Activated CD4-positive, alpha-beta memory T cell treated with anti-CD3 and anti-CD28 coated beads, Interleukin-2, amount 10 ng/mL, durations not matched to agents 7 days and 5 days (primary cell): ENCODE results near the gene CD247. TPM values are rescaled to one million over a fixed set of nuclear protein-coding genes. Genes with fewer than 3 reads are reported as not detected.
"Not testable (repeated sequence)": the region's sequence is repeated elsewhere in the genome, so short reads cannot be mapped to it uniquely, and the experiment has no call there.

Source experiments
- CTCF ChIA-PET: fragments of 350-600 bp; sonication (Branson Sonifier 250); formaldehyde crosslinking; loops from one replicate; lab custom pipeline; 2021; ENCODE audit warnings: antibody characterized with exemption, inconsistent platforms; lab: Charles Lee
- POLR2A ChIA-PET: fragments of 350-600 bp; sonication (Branson Sonifier 250); formaldehyde crosslinking; loops from one replicate; lab custom pipeline; 2021; ENCODE audit warnings: antibody characterized with exemption; lab: Charles Lee
- DNase-seq: peaks from one replicate; pipeline ENCODE4 v3.0.0-alpha.2; 2020
- H3K27ac Mint-ChIP-seq: one replicate; pipeline ENCODE4 v1.8.0; 2021; ENCODE audit warnings: mild to moderate bottlenecking, mixed read lengths
- H3K27me3 Mint-ChIP-seq: one replicate; pipeline ENCODE4 v1.8.0; 2021; ENCODE audit warnings: mixed read lengths
- H3K36me3 Mint-ChIP-seq: one replicate; pipeline ENCODE4 v1.8.0; 2021; ENCODE audit warnings: low read depth, mixed read lengths
- H3K4me1 Mint-ChIP-seq: one replicate; pipeline ENCODE4 v1.8.0; 2021; ENCODE audit warnings: mixed read lengths
- H3K4me3 Mint-ChIP-seq: one replicate; pipeline ENCODE4 v1.8.0; 2021; ENCODE audit warnings: mild to moderate bottlenecking, mixed read lengths
- H3K9me3 Mint-ChIP-seq: one replicate; pipeline ENCODE4 v1.8.0; 2021; ENCODE audit warnings: mixed read lengths
- total RNA-seq, 2 experiments: library from RNA; stranded (reverse); gene quantifications; one replicate each; pipeline ENCODE4 v1.2.3, GENCODE V29; 2021

CD247 gene
- 100 to 1,000 TPM; 239 to 242 TPM for total RNA-seq

DNA sequence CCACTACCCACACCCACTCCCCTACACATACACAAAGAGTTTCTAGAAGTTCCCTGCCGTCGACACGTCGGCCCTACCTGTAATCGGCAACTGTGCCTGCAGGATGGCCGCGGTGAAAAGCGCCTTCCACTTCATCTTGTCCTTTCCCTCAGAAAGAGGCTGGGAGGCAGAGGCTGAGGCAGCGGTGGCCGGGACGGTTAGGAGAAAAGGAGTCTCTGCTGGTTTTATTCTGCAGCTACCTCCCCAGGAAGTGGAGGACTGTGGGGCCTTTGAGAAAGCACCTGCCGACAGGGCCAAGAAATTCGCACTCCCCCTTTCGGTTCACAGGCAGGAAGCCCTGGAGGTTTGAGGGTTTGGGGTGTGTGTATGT is at the start of gene CD247:
Gene CD247 (minus strand): TSS at position 199 of the 370 bp plus-strand sequence. CDS start 64 bp downstream, at position 135.
- Mint-ChIP-seq H3K27ac (peak within 1 kb of the TSS; percentile 99), H3K36me3 (peaks cover 50% of the 10 kb centered on the region), H3K4me3 (peak within 1 kb of the TSS; percentile 99), H3K27me3 (peaks cover 11% of the 10 kb centered on the region), H3K4me1 (peaks cover 41% of the 10 kb centered on the region), H3K9me3 (no peaks in the 10 kb centered on the region)
- peak; percentile 84 for DNase-seq
- ChIA-PET POLR2A (interaction anchor here (0.8 to 6.1 kb wide), 27 partner anchors 9 to 643 kb away, joined by 3 to 149 read pairs (median 10); partner anchors contain the start of genes POU2F1 and TADA1), CTCF (interaction anchor here (0.5 to 6.6 kb wide), 31 partner anchors 10 to 612 kb away, joined by 3 to 84 read pairs (median 5); partner anchors contain the start of genes CREG1 and POU2F1)

DNA sequence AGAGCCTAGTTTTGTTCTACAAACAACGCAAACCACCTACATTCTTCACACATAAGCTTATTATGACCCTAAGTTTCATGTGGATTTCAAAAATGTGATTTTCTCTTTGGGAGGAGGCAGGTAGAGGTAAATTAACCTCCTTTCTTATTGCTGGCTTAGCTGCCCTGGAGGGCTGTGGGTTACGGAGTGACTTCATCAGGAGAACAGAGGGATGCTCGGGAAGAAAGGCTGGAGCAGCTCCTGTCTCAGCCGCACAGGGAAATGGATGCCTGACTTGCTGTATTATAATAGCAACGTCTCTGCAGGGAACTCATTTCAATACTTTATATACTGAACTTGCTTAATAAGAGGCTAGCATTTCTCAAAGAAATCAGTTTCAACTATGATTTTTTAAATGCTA is 49.3 kb upstream of the CD247 start:
- Mint-ChIP-seq H3K27ac (no peak overlapping the region), H3K27me3 (peaks cover 10% of the 10 kb centered on the region), H3K9me3 (peaks cover 3% of the 10 kb centered on the region), H3K36me3 (no peaks in the 10 kb centered on the region), H3K4me3 (no peak overlapping the region), H3K4me1 (peaks cover 6% of the 10 kb centered on the region)
- CTCF ChIA-PET = interaction anchor here (1.4 kb wide), 1 partner anchor 12 kb away, joined by 4 read pairs; no protein-coding TSS in a partner anchor
- no peak for DNase-seq
- POLR2A ChIA-PET = no interaction called here

DNA sequence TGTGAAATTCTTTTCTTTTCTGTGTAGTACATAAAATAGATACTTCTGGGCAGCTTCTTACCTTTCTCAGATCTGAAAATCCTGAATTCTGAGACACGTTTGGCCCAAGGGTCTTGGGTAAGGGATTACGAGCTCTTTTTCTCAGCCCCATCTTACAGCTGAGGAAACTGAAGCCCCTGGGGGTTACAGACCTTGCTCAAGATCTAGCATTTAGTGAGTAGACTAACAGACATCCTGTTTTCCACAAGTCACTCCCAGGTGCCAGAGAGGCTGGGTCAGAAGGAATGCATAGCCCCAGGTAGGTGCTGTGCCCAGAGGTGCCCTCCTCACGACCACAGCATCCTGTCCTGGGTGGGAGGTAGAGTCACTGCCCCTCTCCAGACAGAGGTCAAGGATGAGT is 48.4 kb upstream of the CD247 start:
- Mint-ChIP-seq H3K27me3 (peaks cover 10% of the 10 kb centered on the region), H3K9me3 (peaks cover 3% of the 10 kb centered on the region), H3K4me3 (no peak overlapping the region), H3K36me3 (no peaks in the 10 kb centered on the region), H3K27ac (no peak overlapping the region), H3K4me1 (peaks cover 6% of the 10 kb centered on the region)
- no peak for DNase-seq
- POLR2A ChIA-PET = no interaction called here
- CTCF ChIA-PET = interaction anchor here (1.4 kb wide), 1 partner anchor 11 kb away, joined by 4 read pairs; no protein-coding TSS in a partner anchor

DNA sequence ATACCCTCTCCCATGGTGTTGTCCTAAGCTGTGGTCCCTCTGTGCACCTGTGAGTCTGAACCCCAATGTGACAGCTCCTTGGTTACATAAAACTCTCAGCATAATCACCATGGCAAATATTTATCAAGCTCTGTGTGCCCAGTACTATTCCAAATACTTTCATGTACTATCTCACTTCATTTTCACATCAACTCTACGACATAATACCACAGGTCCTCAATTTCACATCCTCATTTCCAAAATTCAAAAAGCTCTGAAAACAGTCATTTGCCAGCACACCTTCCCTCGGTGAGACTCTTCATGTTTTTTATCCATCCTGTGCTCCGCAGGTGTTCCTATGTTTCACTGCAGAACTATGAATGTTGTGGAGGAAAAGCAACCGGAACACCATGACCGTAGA is 47.6 kb upstream of the CD247 start:
- no peak overlapping the region for H3K27ac Mint-ChIP-seq
- POLR2A ChIA-PET = interaction anchor here (0.6 kb wide), 1 partner anchor 12 kb away, joined by 3 read pairs; the partner anchor contains the start of gene CREG1
- CTCF ChIA-PET = interaction anchor here (1.1 to 2.1 kb wide), 2 partner anchors 12 to 34 kb away, joined by 3 to 12 read pairs; partner anchors contain the start of gene CREG1
- H3K9me3 Mint-ChIP-seq = peaks cover 3% of the 10 kb centered on the region
- H3K4me3 Mint-ChIP-seq = no peak overlapping the region
- H3K4me1 Mint-ChIP-seq = peaks cover 6% of the 10 kb centered on the region
- peaks cover 8% of the 10 kb centered on the region for H3K27me3 Mint-ChIP-seq
- no peaks in the 10 kb centered on the region for H3K36me3 Mint-ChIP-seq
- no peak for DNase-seq

DNA sequence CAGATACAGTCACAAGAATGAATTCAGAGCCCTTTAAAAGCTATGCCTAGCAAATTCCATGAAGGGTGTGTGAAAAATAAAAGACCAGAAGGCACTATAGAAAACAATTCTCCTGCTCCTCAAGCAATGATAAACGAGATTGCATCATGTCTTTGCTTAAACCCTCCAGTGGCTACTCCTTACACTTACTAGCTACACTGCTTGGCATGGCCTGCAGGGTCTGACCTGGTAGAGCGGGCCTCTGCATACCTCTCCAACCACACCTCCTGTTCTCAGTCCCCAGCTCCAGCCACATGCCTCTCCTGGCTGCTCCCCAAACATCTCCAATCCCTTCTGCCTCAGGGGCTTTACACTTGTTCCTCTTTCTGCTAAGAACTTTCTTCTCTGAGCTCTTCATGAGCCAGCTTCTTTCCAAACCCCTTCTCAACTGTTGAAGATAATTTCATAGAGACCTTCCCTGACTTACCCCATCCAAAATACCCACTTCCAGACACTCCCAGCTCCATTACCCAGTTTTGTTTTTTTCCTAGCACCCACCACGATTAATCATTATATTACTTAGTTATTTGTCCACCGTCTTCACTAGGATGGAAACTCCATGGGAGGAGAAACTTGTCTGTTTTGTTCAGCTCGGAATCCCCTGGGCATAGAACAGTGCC is 46.4 kb upstream of the CD247 start:
- Mint-ChIP-seq H3K27ac (no peak overlapping the region), H3K4me3 (no peak overlapping the region), H3K9me3 (no peaks in the 10 kb centered on the region), H3K36me3 (no peaks in the 10 kb centered on the region), H3K27me3 (peaks cover 3% of the 10 kb centered on the region), H3K4me1 (peaks cover 6% of the 10 kb centered on the region)
- DNase-seq = no peak
- CTCF ChIA-PET = interaction anchor here (0.9 to 2.1 kb wide), 5 partner anchors 9 to 506 kb away, joined by 3 to 12 read pairs (median 6); partner anchors contain the start of gene CREG1
- POLR2A ChIA-PET = no interaction called here

DNA sequence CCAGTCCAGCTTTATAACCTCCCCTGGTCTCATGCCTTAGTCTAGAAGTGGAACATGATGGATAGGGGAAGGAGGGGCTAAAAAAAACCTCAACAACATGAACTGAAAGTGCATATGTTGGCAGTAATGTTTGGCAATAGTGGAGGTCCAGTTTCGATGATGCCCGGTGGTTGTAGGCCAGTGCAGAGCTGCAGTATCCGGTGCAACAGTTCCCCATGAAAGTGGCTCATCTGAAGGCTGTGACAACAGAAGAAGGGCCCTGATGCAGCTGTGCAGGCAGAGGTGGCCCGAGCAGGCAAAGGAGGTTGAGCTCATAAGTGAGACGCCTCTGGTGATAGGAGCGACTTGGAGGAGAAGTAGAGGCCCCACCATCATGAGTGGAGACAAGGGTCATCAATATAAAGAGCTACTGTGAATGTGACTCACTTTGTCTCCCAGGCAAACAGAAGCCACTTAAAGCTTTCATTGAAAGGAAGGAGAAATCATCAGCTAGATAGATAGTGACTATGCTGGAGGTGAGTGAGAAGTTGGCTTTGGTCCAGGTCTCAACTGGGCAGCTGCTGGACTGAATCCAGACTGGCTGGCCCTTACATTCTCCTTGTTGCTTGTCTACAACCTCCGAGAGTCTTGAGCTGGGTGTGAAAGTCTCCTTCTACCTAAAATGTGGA is 45.4 kb upstream of the CD247 start:
- Mint-ChIP-seq H3K36me3 (no peaks in the 10 kb centered on the region), H3K27ac (no peak overlapping the region), H3K27me3 (peaks cover 6% of the 10 kb centered on the region), H3K9me3 (no peaks in the 10 kb centered on the region), H3K4me1 (peaks cover 6% of the 10 kb centered on the region), H3K4me3 (no peak overlapping the region)
- POLR2A ChIA-PET = interaction anchor here (0.5 kb wide), 1 partner anchor 697 kb away, joined by 3 read pairs; no protein-coding TSS in a partner anchor
- no peak for DNase-seq
- CTCF ChIA-PET = interaction anchor here (0.8 to 2.1 kb wide), 5 partner anchors 8 to 505 kb away, joined by 3 to 12 read pairs (median 4); partner anchors contain the start of gene CREG1

DNA sequence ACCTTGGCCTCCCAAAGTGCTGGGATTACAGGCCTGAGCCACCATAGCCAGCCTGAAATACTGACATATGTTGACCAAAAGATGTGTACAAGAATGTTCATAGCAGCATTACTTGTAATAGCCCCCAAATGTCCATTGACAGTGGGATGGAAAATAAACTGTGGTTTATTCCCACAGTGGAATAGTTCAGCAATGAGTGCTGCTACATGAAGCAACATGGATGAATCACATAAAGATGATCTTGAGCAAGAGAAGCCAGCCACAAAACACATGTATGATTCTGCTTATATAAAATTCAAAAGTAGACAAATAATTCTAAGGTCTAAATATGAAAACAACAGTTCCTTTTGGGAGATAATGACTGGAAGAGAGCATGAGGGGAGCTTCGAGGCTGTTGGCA is 44.4 kb upstream of the CD247 start:
- Mint-ChIP-seq H3K27me3 (peaks cover 8% of the 10 kb centered on the region), H3K9me3 (no peaks in the 10 kb centered on the region), H3K4me1 (peaks cover 6% of the 10 kb centered on the region), H3K27ac (no peak overlapping the region), H3K4me3 (no peak overlapping the region), H3K36me3 (no peaks in the 10 kb centered on the region)
- DNase-seq = no peak
- POLR2A ChIA-PET = no interaction called here
- CTCF ChIA-PET = no interaction called here

DNA sequence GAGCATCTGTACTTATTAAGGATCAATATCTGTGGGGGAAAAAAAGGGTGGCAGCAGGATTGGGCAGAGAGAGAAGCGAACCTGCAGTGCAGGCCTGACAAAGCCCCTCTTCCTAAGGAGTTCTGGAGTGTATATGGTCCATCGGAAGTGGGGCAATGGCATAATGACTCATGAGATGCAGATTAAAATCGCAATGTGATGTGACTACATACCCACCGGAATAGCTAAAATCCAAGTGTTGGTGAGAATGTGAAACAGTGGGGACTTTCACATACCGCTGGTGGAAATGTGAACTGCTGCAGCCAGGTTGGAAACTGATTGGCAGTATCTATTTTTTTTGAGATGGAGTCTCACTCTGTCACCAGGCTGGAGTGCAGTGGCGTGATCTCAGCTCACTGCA is 43.4 kb upstream of the CD247 start:
- CTCF ChIA-PET = interaction anchor here (0.7 to 1.4 kb wide), 3 partner anchors 8 to 22 kb away, joined by 3 to 4 read pairs (median 3); partner anchors contain the start of gene CREG1
- Mint-ChIP-seq H3K36me3 (no peaks in the 10 kb centered on the region), H3K4me1 (peaks cover 6% of the 10 kb centered on the region), H3K27ac (no peak overlapping the region), H3K9me3 (no peaks in the 10 kb centered on the region), H3K27me3 (peaks cover 11% of the 10 kb centered on the region), H3K4me3 (no peak overlapping the region)
- POLR2A ChIA-PET = no interaction called here
- DNase-seq = no peak

DNA sequence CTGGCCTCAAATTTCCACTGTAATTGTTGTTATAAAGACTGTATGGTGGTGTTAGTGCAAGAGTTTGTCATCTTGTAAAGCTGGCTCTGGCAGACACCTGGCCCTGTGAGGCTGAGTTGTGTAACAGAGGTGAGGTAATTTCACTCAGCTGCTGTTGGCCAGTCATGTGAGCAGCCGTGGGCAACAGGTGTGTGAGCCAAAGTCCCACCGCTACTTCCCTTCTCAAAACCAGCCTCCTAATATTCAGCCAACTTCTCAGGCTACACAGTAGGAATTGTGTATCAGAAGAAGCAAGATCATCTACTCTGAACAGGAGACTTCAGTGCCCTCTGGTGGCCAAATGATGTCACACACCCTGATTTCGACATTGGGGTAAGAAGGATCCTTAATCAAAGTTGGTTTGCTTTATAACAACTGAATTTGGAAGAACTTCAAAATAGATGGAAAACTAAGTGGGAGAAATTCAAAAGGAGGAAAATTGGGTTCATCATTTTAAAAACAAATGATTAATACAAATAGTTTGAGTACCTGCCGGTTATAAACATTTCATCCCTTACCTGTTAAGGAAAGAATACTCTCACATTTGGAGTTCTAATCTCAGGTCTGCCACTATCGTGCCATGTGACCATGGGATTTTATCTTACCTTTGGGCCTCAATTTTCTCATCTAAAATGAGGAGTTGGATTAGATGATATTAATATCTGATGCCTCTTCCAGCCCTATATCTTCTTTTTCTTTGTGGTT is 37.8 kb upstream of the CD247 start:
- H3K4me1 Mint-ChIP-seq = peaks cover 28% of the 10 kb centered on the region
- ChIA-PET POLR2A (interaction anchor here (1.0 to 1.1 kb wide), 2 partner anchors 16 to 38 kb away, joined by 3 to 4 read pairs; partner anchors contain the start of gene CD247), CTCF (interaction anchor here (0.6 to 4.3 kb wide), 32 partner anchors 8 to 656 kb away, joined by 3 to 27 read pairs (median 4); partner anchors contain the start of genes CD247 and POU2F1)
- no peaks in the 10 kb centered on the region for H3K9me3 Mint-ChIP-seq
- no peak overlapping the region for H3K27ac Mint-ChIP-seq
- H3K36me3 Mint-ChIP-seq = no peaks in the 10 kb centered on the region
- H3K4me3 Mint-ChIP-seq = no peak overlapping the region
- peak; percentile 80 for DNase-seq
- H3K27me3 Mint-ChIP-seq = peaks cover 9% of the 10 kb centered on the region

DNA sequence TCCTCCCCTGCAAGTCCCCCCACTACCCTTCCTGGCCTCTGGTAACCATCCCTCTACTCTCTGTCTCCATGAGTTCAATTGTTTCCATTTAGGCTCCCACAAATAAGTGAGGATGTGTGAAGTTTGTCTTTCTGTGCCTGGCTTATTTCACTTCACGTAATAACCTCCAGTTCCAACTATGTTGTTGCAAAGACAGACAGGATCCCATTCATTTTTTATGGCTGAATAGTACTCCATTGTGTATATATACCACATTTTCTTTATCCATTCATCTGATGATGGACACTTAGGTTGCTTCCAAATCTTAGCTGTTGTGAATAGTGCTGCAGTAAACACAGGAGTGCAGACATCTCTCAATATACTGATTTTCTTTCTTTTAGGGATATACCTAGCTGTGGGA is 36.7 kb upstream of the CD247 start:
- H3K4me1 Mint-ChIP-seq = peaks cover 38% of the 10 kb centered on the region
- not testable (repeated sequence) for H3K36me3 Mint-ChIP-seq, DNase-seq, H3K27ac Mint-ChIP-seq, H3K9me3 Mint-ChIP-seq, H3K27me3 Mint-ChIP-seq, H3K4me3 Mint-ChIP-seq
- CTCF ChIA-PET = interaction anchor here (0.6 to 4.3 kb wide), 21 partner anchors 9 to 645 kb away, joined by 3 to 27 read pairs (median 5); partner anchors contain the start of genes CD247 and POU2F1
- POLR2A ChIA-PET = interaction anchor here (1.1 to 1.5 kb wide), 2 partner anchors 11 to 37 kb away, joined by 3 read pairs; partner anchors contain the start of gene CD247

DNA sequence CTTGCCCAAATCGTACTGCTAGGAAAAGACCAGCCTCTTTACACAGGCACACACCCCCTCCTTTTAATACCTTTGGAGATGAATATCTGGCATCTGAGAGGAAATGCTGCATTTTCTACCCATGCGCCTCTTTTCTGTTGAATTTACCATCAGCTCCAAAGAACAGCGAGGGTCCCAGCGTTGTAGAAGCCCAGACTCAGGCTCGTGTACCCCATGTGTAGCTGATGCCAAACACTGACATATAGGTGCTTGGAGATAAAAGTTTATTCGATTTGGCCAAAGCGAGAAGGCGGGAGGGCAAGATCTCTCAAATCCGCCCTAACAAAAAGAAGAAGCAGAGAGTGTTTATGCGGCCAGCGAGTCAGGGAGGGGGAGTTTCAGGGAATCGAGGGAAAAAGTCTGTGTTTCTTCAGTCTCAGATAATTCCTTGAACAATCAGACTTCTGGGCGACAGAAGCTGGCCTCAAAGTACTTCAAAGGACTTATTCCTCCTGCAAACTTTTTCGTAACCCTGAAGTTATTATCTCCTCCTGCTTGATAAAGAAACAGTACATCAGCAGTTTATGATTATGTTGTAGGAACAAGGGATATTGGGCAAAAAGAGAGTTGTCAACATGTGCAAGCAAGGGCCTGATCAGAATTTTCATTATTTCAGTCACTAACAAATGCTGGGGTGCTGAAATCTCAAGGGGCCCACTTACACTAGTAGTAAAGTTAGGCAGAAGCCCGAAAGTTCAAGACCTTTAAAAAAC is 35.9 kb upstream of the CD247 start:
- POLR2A ChIA-PET = interaction anchor here (0.6 to 2.2 kb wide), 16 partner anchors 10 to 338 kb away, joined by 3 to 15 read pairs (median 3); partner anchors contain the start of genes POU2F1 and RCSD1
- H3K27me3 Mint-ChIP-seq = peaks cover 6% of the 10 kb centered on the region
- H3K4me3 Mint-ChIP-seq = peak overlapping the region; percentile 76
- no peaks in the 10 kb centered on the region for H3K9me3 Mint-ChIP-seq
- no peak for DNase-seq
- peaks cover 38% of the 10 kb centered on the region for H3K4me1 Mint-ChIP-seq
- H3K27ac Mint-ChIP-seq = no peak overlapping the region
- CTCF ChIA-PET = interaction anchor here (0.9 to 4.3 kb wide), 24 partner anchors 11 to 648 kb away, joined by 3 to 42 read pairs (median 5); partner anchors contain the start of genes CD247 and POU2F1
- H3K36me3 Mint-ChIP-seq = no peaks in the 10 kb centered on the region
